SK-N-SH (cell line): Measurements from ENCODE around the gene TAS1R1. TPM values are rescaled to one million over a fixed set of nuclear protein-coding genes. Genes with fewer than 3 reads are reported as not detected.

ENCODE experiments used
- CTCF ChIA-PET: fragments of 300-600, 350-600 bp; formaldehyde crosslinking; extraction: SDS; loops from one replicate; lab custom pipeline; 2021; lab: Yijun Ruan, JAX
- POLR2A ChIA-PET: fragments of 350-600 bp; sonication (Branson Sonifier 250); formaldehyde crosslinking; extraction: SDS; loops from one replicate; lab custom pipeline; 2020; ENCODE audit warnings: antibody characterized with exemption, inconsistent platforms; lab: Yijun Ruan, JAX
- DNase-seq: peaks from one replicate; pipeline ENCODE4 v3.0.0; 2012
- H2AFZ ChIP-seq: fragments of 200-600 bp; sonication (generic); 2 replicates; pipeline ENCODE4 v1.8.1; 2016; ENCODE audit warnings: antibody characterized with exemption, mild to moderate bottlenecking, low read depth
- H3F3A ChIP-seq: fragments of 200-600 bp; sonication (generic); replicated peaks from 2 replicates; pipeline ENCODE3; 2016; ENCODE audit warnings: antibody characterized with exemption, mild to moderate bottlenecking; ENCODE audit not compliant: insufficient read depth
- H3K27ac ChIP-seq, 2 experiments: fragments of 200-500 bp in 1 of 2; fragments of 200-600 bp in 1 of 2; sonication (Bioruptor generic) in 1 of 2; sonication (generic), shearing (Covaris generic) in 1 of 2; 2 replicates each; pipeline versions ENCODE4 v1.5.1 to v1.6.1; 2014 to 2016; ENCODE audit warnings: low read depth in 2 of 2, inconsistent platforms in 1 of 2, low read length in 1 of 2, mild to moderate bottlenecking in 1 of 2, mixed read lengths in 1 of 2
- H3K27me3 ChIP-seq: fragments of 200-600 bp; sonication (generic), shearing (Covaris generic); 2 replicates; pipeline ENCODE4 v1.6.1; 2016; ENCODE audit warnings: mixed run types; ENCODE audit not compliant: insufficient read depth
- H3K36me3 ChIP-seq, 2 experiments: fragments of 200-500 bp in 1 of 2; fragments of 200-600 bp in 1 of 2; sonication (Bioruptor generic) in 1 of 2; sonication (generic) in 1 of 2; replicated peaks in 1 of 2; 2 replicates each; pipeline versions ENCODE3 to v1.5.1; 2014 to 2016; ENCODE audit warnings: low read length in 1 of 2, mild to moderate bottlenecking in 1 of 2; ENCODE audit not compliant: insufficient read depth in 2 of 2, control insufficient read depth in 1 of 2
- H3K4me1 ChIP-seq, 2 experiments: fragments of 200-500 bp in 1 of 2; fragments of 200-600 bp in 1 of 2; sonication (Bioruptor generic) in 1 of 2; sonication (generic), shearing (Covaris generic) in 1 of 2; 2 replicates each; pipeline versions ENCODE4 v1.5.1 to v1.6.1; 2014 to 2016; ENCODE audit warnings: low read depth in 1 of 2, low read length in 1 of 2, mixed run types in 1 of 2; ENCODE audit not compliant: insufficient read depth in 2 of 2, control insufficient read depth in 1 of 2
- H3K4me2 ChIP-seq: fragments of 200-600 bp; sonication (generic), shearing (Covaris generic); 2 replicates; pipeline ENCODE4 v1.6.1; 2017; ENCODE audit warnings: mixed run types
- H3K4me3 ChIP-seq, 2 experiments: fragments of 200-500 bp in 1 of 2; fragments of 200-600 bp in 1 of 2; sonication (Bioruptor generic) in 1 of 2; sonication (generic), shearing (Covaris generic) in 1 of 2; 2 replicates each; pipeline versions ENCODE4 v1.5.1 to v1.8.1; 2014 to 2016; ENCODE audit warnings: low read depth in 2 of 2, inconsistent platforms in 1 of 2, low read length in 1 of 2, mild to moderate bottlenecking in 1 of 2, mixed read lengths in 1 of 2, moderate library complexity in 1 of 2
- H3K79me2 ChIP-seq: fragments of 200-600 bp; sonication (generic); 2 replicates; pipeline ENCODE4 v1.8.1; 2017; ENCODE audit warnings: mild to moderate bottlenecking; ENCODE audit not compliant: insufficient read depth
- H3K9ac ChIP-seq: fragments of 200-600 bp; sonication (generic); 2 replicates; pipeline ENCODE4 v1.6.1; 2017; ENCODE audit warnings: mixed run types
- H3K9me2 ChIP-seq: fragments of 200-600 bp; sonication (generic); 2 replicates; pipeline ENCODE4 v1.6.1; 2017; ENCODE audit warnings: mixed run types
- H3K9me3 ChIP-seq: fragments of 200-600 bp; sonication (generic); 2 replicates; pipeline ENCODE4 v1.6.1; 2017; ENCODE audit warnings: mixed run types, mild to moderate bottlenecking, moderate library complexity
- H4K20me1 ChIP-seq: fragments of 200-600 bp; sonication (generic); 2 replicates; pipeline ENCODE4 v1.6.1; 2017; ENCODE audit warnings: mild to moderate bottlenecking, mixed run types; ENCODE audit not compliant: insufficient read depth
- CHD2 ChIP-seq: fragments of 150-350 bp; IDR thresholded peaks from 2 replicates; pipeline ENCODE4 v1.6.1; 2018; ENCODE audit warnings: low read length; ENCODE audit not compliant: partially characterized antibody
- ELF1 ChIP-seq: IDR thresholded peaks from 2 replicates; pipeline ENCODE4 v1.4.0; 2012
- EP300 ChIP-seq, 2 experiments: IDR thresholded peaks; 2 replicates each; pipeline versions ENCODE4 v1.4.0 to v1.6.1; 2012; ENCODE audit warnings: borderline replicate concordance in 1 of 2, low read depth in 1 of 2, low read length in 1 of 2
- FOSL2 ChIP-seq: IDR thresholded peaks from 2 replicates; pipeline ENCODE4 v1.4.0; 2012; ENCODE audit warnings: low read depth, mild to moderate bottlenecking, moderate library complexity, borderline replicate concordance
- FOXM1 ChIP-seq: IDR thresholded peaks from 2 replicates; pipeline ENCODE4 v1.4.0; 2012; ENCODE audit warnings: low read depth, mild to moderate bottlenecking
- GABPA ChIP-seq: IDR thresholded peaks from 2 replicates; pipeline ENCODE4 v1.4.0; 2012; ENCODE audit warnings: low read depth, mild to moderate bottlenecking
- GATA2 ChIP-seq: sonication (generic); formaldehyde crosslinking; IDR thresholded peaks from 2 replicates; pipeline ENCODE4 v1.5.0; 2020; ENCODE audit warnings: mild to moderate bottlenecking, missing genetic modification reagents
- NRF1 ChIP-seq: IDR thresholded peaks from 2 replicates; pipeline ENCODE4 v1.6.1; 2012; ENCODE audit warnings: low read depth, mild to moderate bottlenecking, low read length
- RAD21 ChIP-seq: IDR thresholded peaks from 2 replicates; pipeline ENCODE4 v1.6.1; 2012; ENCODE audit warnings: mild to moderate bottlenecking, low read length
- RFX5 ChIP-seq: IDR thresholded peaks from 2 replicates; pipeline ENCODE4 v1.6.1; 2012; ENCODE audit warnings: mild to moderate bottlenecking, improper control_type of control experiment, low read length
- RXRA ChIP-seq: IDR thresholded peaks from 2 replicates; pipeline ENCODE4 v1.4.0; 2012; ENCODE audit warnings: low read depth, mild to moderate bottlenecking, borderline replicate concordance
- TAF1 ChIP-seq: IDR thresholded peaks from 2 replicates; pipeline ENCODE4 v1.6.1; 2012; ENCODE audit warnings: low read depth, mild to moderate bottlenecking, low read length, moderate library complexity, borderline replicate concordance
- TEAD4 ChIP-seq: IDR thresholded peaks from 2 replicates; pipeline ENCODE4 v1.4.0; 2012; ENCODE audit warnings: mild to moderate bottlenecking, borderline replicate concordance; ENCODE audit not compliant: insufficient read depth
- WGBS: methylation state at CpG from one replicate; pipeline ENCODE4 v1.1.6; 2017; ENCODE audit warnings: low lambda C conversion rate; 5-methylcytosine and 5-hydroxymethylcytosine counted together
- polyA plus RNA-seq, 3 experiments: library from polyadenylated mRNA; depleted of rRNA; stranded (reverse); fragments of >200 nt; gene quantifications; 2 replicates each; pipeline ENCODE4 v1.2.3, GENCODE V29; 2012
- TF ChIP-seq, protein P1 (sequence below): IDR thresholded peaks from 2 replicates; pipeline ENCODE4 v1.4.0; 2012; ENCODE audit warnings: low read depth, borderline replicate concordance
- TF ChIP-seq, protein P2 (sequence below): IDR thresholded peaks from 2 replicates; pipeline ENCODE4 v1.6.1; 2012; ENCODE audit warnings: mild to moderate bottlenecking, low read depth, low read length, moderate library complexity

Gene TAS1R1
- polyA plus RNA-seq, 1 of the 3 experiments (the other 2 are of a cell fraction), result not detected

DNA sequence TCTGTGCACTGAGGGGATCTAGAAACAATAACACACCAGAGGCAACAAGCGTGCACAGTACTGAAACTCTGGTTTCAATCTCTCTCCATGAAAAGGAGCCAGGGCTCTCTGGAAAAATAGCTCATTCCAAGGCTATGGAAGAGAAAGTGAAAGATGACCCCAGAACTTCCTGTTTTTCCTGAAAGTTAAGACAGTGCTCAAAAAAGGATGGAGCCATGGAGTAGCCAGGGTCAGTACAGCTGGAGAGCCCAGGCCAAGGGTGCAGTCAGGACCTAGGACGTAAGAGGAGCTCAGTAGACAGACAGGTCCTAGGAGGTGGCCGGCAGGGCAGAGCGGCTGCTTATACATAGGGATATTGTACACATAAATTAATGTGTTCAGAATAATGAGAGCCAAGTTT lies 19.9 kb upstream of the TAS1R1 start:
- Histone ChIP-seq H3K9me3 (no peaks in the 10 kb centered on the region), H3K9ac (no peak overlapping the region), H3K27me3 (no peaks in the 10 kb centered on the region), H3F3A (peaks cover 4% of the 10 kb centered on the region), H2AFZ (no peak overlapping the region), H3K27ac (no peak overlapping the region), H3K4me3 (no peak overlapping the region), H3K4me2 (no peak overlapping the region), H3K4me1 (no peaks in the 10 kb centered on the region), H3K9me2 (no peaks in the 10 kb centered on the region), H3K79me2 (peaks cover 23% of the 10 kb centered on the region), H3K36me3 (peaks cover 35 to 42% of the 10 kb centered on the region in 2 experiments), H4K20me1 (no peaks in the 10 kb centered on the region)
- no peak for TF ChIP-seq NRF1
- TF ChIP-seq RXRA, result no peak
- TF ChIP-seq EP300 (IDR thresholded peaks at IDR 0.05; ENCODE audit: borderline replicate concordance in 1 of 2, low read depth in 1 of 2, low read length in 1 of 2), result no peak
- TF ChIP-seq FOSL2, result no peak
- no peak for TF ChIP-seq GABPA
- TF ChIP-seq, protein P1, sequence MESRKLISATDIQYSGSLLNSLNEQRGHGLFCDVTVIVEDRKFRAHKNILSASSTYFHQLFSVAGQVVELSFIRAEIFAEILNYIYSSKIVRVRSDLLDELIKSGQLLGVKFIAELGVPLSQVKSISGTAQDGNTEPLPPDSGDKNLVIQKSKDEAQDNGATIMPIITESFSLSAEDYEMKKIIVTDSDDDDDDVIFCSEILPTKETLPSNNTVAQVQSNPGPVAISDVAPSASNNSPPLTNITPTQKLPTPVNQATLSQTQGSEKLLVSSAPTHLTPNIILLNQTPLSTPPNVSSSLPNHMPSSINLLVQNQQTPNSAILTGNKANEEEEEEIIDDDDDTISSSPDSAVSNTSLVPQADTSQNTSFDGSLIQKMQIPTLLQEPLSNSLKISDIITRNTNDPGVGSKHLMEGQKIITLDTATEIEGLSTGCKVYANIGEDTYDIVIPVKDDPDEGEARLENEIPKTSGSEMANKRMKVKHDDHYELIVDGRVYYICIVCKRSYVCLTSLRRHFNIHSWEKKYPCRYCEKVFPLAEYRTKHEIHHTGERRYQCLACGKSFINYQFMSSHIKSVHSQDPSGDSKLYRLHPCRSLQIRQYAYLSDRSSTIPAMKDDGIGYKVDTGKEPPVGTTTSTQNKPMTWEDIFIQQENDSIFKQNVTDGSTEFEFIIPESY, result no peak
- no peak for TF ChIP-seq GATA2 (CRISPR knock-in tag)
- no peak for TF ChIP-seq RAD21
- ChIA-PET POLR2A (no interaction called here), CTCF (interaction anchor here (1.5 to 23.4 kb wide), 5 partner anchors 12 to 59 kb away, joined by 3 to 439 read pairs (median 12); partner anchors contain the start of genes NOL9, PLEKHG5 and TAS1R1)
- WGBS, result 91% methylated on average over 4 of the region's 4 CpGs
- no peak for DNase-seq

DNA sequence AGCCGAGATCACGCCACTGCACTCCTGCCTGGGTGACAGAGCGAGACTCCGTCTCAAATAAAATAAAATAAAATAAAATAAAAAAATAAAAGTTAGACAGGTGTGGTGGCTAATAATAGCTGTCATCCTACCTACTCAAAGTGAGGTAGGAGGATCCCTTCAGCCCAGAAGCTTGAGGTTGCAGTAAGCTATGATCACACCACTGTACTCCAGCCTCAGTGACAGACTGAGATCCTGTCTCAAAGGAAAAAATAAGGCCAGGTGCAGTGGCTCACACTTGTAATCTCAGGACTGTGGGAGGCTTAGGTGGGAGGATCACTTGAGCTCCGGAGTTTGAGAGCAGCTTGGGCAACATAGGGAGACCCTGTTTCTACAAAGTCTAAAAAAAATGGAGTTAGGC lies 18.8 kb upstream of the TAS1R1 start:
- Histone ChIP-seq H3K9ac (no peak overlapping the region), H3K79me2 (peaks cover 23% of the 10 kb centered on the region), H3K4me1 (no peaks in the 10 kb centered on the region), H3K4me2 (no peak overlapping the region), H3K27me3 (no peaks in the 10 kb centered on the region), H3K36me3 (peaks cover 32 to 35% of the 10 kb centered on the region in 2 experiments), H3K9me2 (no peaks in the 10 kb centered on the region), H2AFZ (no peak overlapping the region), H3K4me3 (no peak overlapping the region), H3K27ac (no peak overlapping the region), H3K9me3 (no peaks in the 10 kb centered on the region), H4K20me1 (no peaks in the 10 kb centered on the region), H3F3A (peaks cover 4% of the 10 kb centered on the region)
- no peak for TF ChIP-seq RXRA
- 96% methylated on average over 4 of the region's 5 CpGs for WGBS
- POLR2A ChIA-PET, result no interaction called here
- CTCF ChIA-PET, result interaction anchor here (1.5 to 23.4 kb wide), 4 partner anchors 13 to 51 kb away, joined by 3 to 439 read pairs (median 20); partner anchors contain the start of genes NOL9, PLEKHG5 and TAS1R1
- DNase-seq, result no peak

DNA sequence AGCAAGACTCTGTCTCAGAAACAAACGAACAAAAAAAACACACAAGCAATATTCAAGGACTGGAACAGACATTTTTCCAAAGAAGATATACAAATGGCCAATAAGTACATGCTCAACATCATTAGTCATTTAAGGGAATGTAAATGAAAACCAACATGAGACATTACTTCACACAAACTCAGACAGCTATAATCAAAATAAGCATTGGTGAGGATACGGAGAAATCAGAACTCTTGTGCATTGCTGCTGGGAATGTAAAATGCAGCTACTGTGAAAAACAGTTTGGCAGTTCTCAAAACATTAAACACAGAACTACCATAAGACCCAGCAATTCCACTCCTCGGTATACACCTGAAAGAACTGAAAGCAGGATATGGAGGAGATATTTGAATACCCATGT lies 16.2 kb upstream of the TAS1R1 start:
- peaks cover 31% of the 10 kb centered on the region for H3K79me2 ChIP-seq
- no peak overlapping the region for H2AFZ ChIP-seq
- H3K36me3 ChIP-seq, result peaks cover 18 to 26% of the 10 kb centered on the region in 2 experiments
- no peaks in the 10 kb centered on the region for H3K9me2 ChIP-seq
- no peak overlapping the region for H3K9ac ChIP-seq
- H3K4me2 ChIP-seq, result no peak overlapping the region; the same call in 1 of the 2 replicates
- ChIA-PET CTCF (interaction anchor here (1.0 to 1.5 kb wide), 5 partner anchors 13 to 53 kb away, joined by 3 to 6 read pairs (median 3); partner anchors contain the start of genes NOL9 and TAS1R1), POLR2A (no interaction called here)
- no peaks in the 10 kb centered on the region for H3K27me3 ChIP-seq
- H4K20me1 ChIP-seq, result no peaks in the 10 kb centered on the region
- no peaks in the 10 kb centered on the region for H3K4me1 ChIP-seq
- 62% methylated on average over 3 of the region's 3 CpGs for WGBS
- H3K4me3 ChIP-seq, result no peak overlapping the region
- peaks cover 8% of the 10 kb centered on the region for H3F3A ChIP-seq
- DNase-seq, result no peak
- H3K27ac ChIP-seq, result peak overlapping the region in 1 of 2 experiments; percentile 36; a peak in 2 of 4 replicates
- no peaks in the 10 kb centered on the region for H3K9me3 ChIP-seq
- TF ChIP-seq GATA2 (CRISPR knock-in tag), result no peak
- no peak for TF ChIP-seq CHD2
- TF ChIP-seq NRF1, result no peak
- no peak for TF ChIP-seq RAD21
- TF ChIP-seq, protein P2, sequence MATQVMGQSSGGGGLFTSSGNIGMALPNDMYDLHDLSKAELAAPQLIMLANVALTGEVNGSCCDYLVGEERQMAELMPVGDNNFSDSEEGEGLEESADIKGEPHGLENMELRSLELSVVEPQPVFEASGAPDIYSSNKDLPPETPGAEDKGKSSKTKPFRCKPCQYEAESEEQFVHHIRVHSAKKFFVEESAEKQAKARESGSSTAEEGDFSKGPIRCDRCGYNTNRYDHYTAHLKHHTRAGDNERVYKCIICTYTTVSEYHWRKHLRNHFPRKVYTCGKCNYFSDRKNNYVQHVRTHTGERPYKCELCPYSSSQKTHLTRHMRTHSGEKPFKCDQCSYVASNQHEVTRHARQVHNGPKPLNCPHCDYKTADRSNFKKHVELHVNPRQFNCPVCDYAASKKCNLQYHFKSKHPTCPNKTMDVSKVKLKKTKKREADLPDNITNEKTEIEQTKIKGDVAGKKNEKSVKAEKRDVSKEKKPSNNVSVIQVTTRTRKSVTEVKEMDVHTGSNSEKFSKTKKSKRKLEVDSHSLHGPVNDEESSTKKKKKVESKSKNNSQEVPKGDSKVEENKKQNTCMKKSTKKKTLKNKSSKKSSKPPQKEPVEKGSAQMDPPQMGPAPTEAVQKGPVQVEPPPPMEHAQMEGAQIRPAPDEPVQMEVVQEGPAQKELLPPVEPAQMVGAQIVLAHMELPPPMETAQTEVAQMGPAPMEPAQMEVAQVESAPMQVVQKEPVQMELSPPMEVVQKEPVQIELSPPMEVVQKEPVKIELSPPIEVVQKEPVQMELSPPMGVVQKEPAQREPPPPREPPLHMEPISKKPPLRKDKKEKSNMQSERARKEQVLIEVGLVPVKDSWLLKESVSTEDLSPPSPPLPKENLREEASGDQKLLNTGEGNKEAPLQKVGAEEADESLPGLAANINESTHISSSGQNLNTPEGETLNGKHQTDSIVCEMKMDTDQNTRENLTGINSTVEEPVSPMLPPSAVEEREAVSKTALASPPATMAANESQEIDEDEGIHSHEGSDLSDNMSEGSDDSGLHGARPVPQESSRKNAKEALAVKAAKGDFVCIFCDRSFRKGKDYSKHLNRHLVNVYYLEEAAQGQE, result no peak
- TF ChIP-seq ELF1, result no peak
- no peak for TF ChIP-seq EP300 (IDR thresholded peaks at IDR 0.05; ENCODE audit: borderline replicate concordance in 1 of 2, low read depth in 1 of 2, low read length in 1 of 2)
- TF ChIP-seq GABPA, result no peak
- TF ChIP-seq FOSL2, result no peak
- TF ChIP-seq FOXM1, result no peak
- no peak for TF ChIP-seq RFX5
- no peak for TF ChIP-seq TEAD4
- TF ChIP-seq TAF1, result no peak
